IPS-20b (cell line): Measurements from ENCODE around the gene CTNNA2.

Experiments
- H3K27ac ChIP-seq: one replicate; pipeline ENCODE4 v1.5.1; 2013; ENCODE audit warnings: low read length
- H3K27me3 ChIP-seq: 2 replicates; pipeline ENCODE4 v1.6.1; 2013; ENCODE audit warnings: mild to moderate bottlenecking, low read length, inconsistent platforms; ENCODE audit not compliant: insufficient read depth
- H3K36me3 ChIP-seq: 2 replicates; pipeline ENCODE4 v1.6.1; 2013; ENCODE audit warnings: low read depth, mild to moderate bottlenecking, inconsistent platforms, low read length, moderate library complexity; ENCODE audit not compliant: insufficient read depth
- H3K4me1 ChIP-seq: 2 replicates; pipeline ENCODE4 v1.6.1; 2013; ENCODE audit warnings: mild to moderate bottlenecking, control low read depth, inconsistent platforms, low read length, moderate library complexity; ENCODE audit not compliant: insufficient read depth
- H3K4me3 ChIP-seq: 2 replicates; pipeline ENCODE4 v1.5.1; 2013; ENCODE audit warnings: mild to moderate bottlenecking, low read length, inconsistent platforms
- H3K9ac ChIP-seq: 2 replicates; pipeline ENCODE4 v1.6.1; 2013; ENCODE audit warnings: low read depth, mild to moderate bottlenecking, inconsistent platforms, low read length, moderate library complexity
- H3K9me3 ChIP-seq: 2 replicates; pipeline ENCODE4 v1.6.1; 2013; ENCODE audit warnings: mild to moderate bottlenecking, low read depth, low read length, inconsistent platforms; ENCODE audit not compliant: insufficient read depth

The CTNNA2 gene

DNA sequence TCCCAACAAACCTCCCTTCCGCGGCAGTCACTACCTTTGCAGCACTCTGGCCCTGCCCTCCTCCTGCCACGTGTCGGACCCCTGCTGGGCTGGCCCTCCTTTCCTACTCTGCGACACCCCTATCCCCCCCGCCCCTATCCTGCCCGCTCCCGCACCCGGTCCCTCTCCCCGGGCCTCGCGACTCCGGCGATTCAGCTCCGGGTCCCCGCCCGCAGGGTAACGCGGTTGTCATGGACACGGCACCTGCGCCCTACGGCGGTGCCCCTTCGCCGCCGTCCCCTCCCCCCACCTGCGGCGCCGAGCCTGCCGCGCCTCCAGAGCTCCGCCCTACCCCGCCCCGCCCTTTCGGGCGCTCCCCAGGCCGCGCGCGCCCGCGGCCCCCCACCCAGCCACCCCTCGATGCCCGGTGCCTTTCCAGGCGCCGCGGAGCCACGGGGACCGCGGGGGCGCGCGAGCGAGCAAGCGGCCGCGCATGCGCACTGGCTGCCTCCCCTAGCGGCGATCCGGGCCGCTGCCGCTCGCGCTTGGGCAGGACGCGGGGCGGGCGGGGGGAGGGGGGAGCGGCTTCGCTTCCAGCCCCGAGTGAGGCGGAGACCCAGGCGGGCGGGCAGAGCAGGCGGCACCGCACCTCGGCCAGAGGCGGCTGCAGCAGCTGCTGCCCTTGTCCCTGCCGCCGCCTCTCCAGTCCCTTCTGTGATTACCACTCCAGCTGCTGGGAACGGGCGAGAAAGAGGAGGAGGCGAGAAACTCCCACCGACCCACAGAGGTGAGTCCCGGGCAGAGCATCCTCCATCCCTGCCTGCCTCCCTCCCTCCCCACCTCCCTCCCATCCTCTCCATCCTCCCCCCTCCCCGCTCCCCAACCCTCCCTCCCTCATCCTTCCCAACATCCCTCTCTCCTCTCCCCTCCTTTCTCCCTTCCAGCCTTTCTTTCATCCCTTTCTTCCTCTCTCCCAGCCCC, at the start of gene CTNNA2:
CTNNA2 (plus strand) TSS at position 610 of the 960 bp plus-strand sequence.
- Histone ChIP-seq H3K9me3 (no peaks in the 10 kb centered on the region), H3K9ac (peak within 1 kb of the TSS; percentile 73; the same call in 1 of the 2 replicates), H3K4me1 (peaks cover 19% of the 10 kb centered on the region; the same call in 1 of the 2 replicates), H3K36me3 (no peaks in the 10 kb centered on the region), H3K4me3 (peak within 1 kb of the TSS; percentile 88), H3K27ac (peak within 1 kb of the TSS; percentile 36), H3K27me3 (peaks cover 27% of the 10 kb centered on the region)

DNA sequence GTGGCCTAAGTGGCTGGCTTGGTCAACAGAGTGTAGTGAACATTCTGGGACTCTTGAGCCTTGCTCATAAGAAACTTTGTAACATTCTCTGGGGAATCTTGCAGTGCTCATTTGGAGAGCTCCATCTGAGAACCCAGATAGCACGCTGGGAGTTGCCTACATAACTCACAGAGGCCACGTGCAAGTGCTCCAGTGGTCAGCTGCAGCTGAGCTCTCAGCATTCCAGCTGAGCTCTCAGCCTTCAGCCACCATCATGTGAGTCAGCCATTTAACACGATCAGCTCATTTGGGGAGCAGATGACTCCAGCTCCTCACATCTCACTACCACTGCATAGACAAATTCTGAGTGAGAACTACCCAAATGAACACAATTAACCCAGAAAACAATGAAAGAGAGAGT, 25.5 kb upstream of the CTNNA2 start:
- Histone ChIP-seq H3K27ac (no peak overlapping the region), H3K36me3 (no peaks in the 10 kb centered on the region), H3K27me3 (no peaks in the 10 kb centered on the region), H3K4me3 (no peak overlapping the region), H3K9me3 (no peaks in the 10 kb centered on the region), H3K4me1 (no peaks in the 10 kb centered on the region), H3K9ac (no peak overlapping the region)

DNA sequence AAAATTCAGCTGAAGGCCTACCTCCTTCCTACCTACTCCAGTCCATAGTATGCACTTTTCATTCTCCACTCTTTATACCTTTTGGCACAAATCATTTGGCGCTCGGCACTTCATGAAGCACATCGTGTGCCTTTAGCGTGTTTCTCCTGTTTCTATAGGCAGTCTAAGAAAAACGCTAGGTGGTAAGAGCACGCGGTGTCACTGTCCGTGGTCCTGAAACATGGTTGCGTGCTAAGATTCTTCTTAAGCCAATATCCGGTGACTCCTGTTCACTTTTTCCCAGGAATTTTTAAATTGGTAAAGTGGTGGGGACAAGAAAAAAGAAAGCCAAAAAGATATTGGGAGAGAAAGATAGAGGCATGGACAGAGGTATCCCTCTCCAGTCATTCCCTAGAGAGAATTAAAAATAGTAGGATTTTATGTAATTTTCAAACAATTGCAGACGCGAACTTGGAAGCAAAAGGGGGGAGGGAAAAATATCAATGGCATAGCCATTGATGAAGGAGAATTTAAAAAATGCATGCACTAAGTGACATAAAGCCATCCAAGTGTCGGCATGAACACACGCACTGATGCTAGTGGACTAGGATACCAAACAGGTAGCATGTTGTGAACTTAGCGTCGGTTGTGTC, 1.4 kb upstream of the CTNNA2 start:
- Histone ChIP-seq H3K4me3 (peak overlapping the region; percentile 67), H3K4me1 (peaks cover 19% of the 10 kb centered on the region; the same call in 1 of the 2 replicates), H3K27ac (no peak overlapping the region), H3K36me3 (no peaks in the 10 kb centered on the region), H3K9ac (no peak overlapping the region), H3K9me3 (no peaks in the 10 kb centered on the region), H3K27me3 (peaks cover 27% of the 10 kb centered on the region)

DNA sequence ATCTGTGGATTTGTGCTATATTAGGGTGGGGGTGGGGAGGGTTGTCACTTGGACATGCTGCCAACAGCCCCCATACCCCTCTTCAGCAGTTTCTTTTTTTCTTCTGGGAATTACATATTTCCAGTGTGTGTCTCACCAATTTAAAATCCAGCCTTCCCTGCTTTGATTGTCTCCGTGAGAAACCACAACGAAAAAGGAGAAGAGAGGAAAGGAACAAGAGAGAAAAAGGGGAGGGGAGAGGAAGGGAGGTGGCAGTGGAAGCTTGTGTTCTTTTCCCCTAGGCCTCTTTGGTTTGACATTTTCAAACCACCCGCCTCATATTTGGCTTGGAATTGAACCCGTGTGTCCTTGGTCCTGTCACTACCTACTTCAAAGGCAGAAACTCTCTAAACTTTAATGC, 860 bp downstream of the CTNNA2 start:
- Histone ChIP-seq H3K9me3 (no peaks in the 10 kb centered on the region), H3K36me3 (no peaks in the 10 kb centered on the region), H3K9ac (peak overlapping the region; percentile 73; the same call in 1 of the 2 replicates), H3K27ac (no peak overlapping the region), H3K4me3 (peak overlapping the region; percentile 88), H3K27me3 (peaks cover 27% of the 10 kb centered on the region), H3K4me1 (peaks cover 19% of the 10 kb centered on the region; the same call in 1 of the 2 replicates)

DNA sequence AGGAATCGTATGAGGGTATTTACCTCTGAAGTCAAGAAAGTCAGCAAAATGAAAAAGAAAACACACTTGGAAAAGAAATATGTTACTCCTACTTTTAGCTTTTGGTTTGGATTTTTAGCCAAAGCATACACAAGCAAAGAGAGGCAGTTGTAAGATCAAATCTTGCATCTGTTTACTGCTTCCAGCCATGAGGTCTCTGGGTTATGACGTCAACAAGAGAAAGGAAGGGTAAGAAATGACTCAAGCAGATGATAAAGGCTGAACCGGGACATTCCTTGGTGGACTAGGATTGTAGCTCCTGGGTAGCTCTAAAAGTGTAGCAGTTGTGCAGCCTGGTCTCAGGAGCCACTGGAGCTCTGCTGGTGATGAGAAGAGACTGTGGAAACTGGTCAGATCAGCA, 16.8 kb downstream of the CTNNA2 start:
- H3K36me3 ChIP-seq: no peaks in the 10 kb centered on the region
- no peaks in the 10 kb centered on the region for H3K27me3 ChIP-seq
- H3K4me3 ChIP-seq: no peak overlapping the region

DNA sequence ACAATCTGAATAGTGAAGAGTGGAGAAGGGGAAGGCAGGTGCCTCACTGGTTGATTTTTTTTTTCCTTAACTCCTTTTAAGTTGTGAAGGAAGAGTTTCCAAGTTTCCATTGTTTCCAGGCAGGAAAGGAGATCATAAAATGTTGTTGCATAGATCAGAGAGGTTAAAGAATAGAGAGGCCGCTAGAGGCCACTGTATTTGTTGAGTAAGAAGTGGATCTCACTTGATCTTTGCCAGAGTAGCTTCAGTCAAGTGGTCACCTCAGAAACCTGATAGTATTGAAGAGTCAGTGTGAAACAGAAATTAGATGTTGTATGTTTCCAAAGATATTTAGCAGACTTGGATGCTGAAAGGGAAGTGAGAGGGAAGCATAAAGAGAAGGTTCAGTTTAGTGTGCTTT, 17.6 kb downstream of the CTNNA2 start:
- H3K9ac ChIP-seq: no peak overlapping the region
- H3K4me1 ChIP-seq: no peaks in the 10 kb centered on the region
- H3K9me3 ChIP-seq: no peaks in the 10 kb centered on the region
- no peak overlapping the region for H3K27ac ChIP-seq
- no peaks in the 10 kb centered on the region for H3K27me3 ChIP-seq
- no peak overlapping the region for H3K4me3 ChIP-seq
- H3K36me3 ChIP-seq: no peaks in the 10 kb centered on the region

More for the DNA sequence above, 16.8 kb downstream of the CTNNA2 start:
- Histone ChIP-seq H3K4me1 (no peaks in the 10 kb centered on the region), H3K9ac (no peak overlapping the region), H3K9me3 (no peaks in the 10 kb centered on the region), H3K27ac (no peak overlapping the region)

DNA sequence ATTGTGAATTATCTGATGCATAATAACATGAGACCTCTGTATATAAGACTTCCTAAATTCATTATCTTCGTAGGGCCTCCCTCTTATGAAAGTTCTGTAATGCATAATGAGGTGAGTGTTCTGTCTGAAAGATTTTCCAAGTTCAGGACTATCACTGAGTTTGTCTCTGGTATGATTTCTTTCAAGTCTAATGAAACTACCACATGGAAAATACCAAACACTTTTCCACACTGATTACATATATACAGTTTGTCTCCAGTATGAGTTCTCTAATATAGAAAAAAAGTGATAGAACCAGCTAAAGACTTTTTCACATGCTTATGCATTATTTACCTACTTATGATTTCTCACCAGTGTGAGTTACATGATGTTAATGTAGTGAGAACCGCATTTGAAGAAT, 34.7 kb downstream of the CTNNA2 start:
- Histone ChIP-seq H3K27me3 (no peaks in the 10 kb centered on the region), H3K9ac (no peak overlapping the region), H3K27ac (no peak overlapping the region), H3K4me1 (no peaks in the 10 kb centered on the region), H3K9me3 (peaks cover 83% of the 10 kb centered on the region), H3K4me3 (no peak overlapping the region), H3K36me3 (peaks cover 33% of the 10 kb centered on the region)

DNA sequence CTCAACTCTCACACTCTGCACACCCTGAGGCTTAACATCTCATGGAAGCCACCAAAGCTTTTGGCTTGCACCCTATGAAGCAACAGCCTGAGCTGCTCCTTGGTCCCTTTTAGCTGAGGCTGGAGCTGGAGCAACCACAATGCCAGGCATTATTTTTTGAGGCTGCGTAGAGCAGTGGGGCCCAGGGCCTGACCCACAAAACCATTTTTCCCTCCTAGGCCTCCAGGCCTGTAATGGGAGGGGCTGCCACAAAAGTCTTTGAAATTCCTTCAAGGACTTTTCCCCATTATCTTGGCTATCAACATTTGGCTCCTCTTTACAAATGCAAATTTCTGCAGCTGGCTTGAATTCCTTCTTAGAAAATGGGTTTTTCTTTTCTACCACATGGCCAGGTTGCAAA, 39.8 kb downstream of the CTNNA2 start:
- H3K27me3 ChIP-seq: no peaks in the 10 kb centered on the region
- no peak overlapping the region for H3K9ac ChIP-seq
- H3K4me1 ChIP-seq: peaks cover 18% of the 10 kb centered on the region; the same call in 1 of the 2 replicates
- H3K4me3 ChIP-seq: no peak overlapping the region
- H3K36me3 ChIP-seq: peaks cover 27% of the 10 kb centered on the region
- peaks cover 64% of the 10 kb centered on the region for H3K9me3 ChIP-seq
- no peak overlapping the region for H3K27ac ChIP-seq

DNA sequence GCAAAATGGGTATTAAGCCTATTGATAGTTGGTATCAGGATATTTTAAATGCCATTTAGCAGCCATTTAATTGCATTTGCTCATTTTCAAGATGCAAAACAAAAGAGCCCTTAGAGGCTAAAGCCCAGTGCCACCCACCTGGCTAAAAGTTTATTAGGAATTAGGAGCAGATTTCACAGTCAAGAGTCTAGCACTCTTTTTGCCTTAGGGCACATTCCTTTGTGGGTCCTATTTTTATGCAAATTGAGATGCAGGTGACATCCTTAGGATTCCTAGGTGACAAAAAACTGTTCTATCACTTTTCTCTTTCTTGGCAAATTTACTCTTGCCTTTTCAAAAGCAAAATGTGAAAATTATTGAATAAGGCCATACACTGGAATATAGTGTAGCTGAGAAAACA, 42.0 kb downstream of the CTNNA2 start:
- no peak overlapping the region for H3K9ac ChIP-seq
- peaks cover 14% of the 10 kb centered on the region for H3K36me3 ChIP-seq
- no peak overlapping the region for H3K27ac ChIP-seq
- peaks cover 18% of the 10 kb centered on the region; the same call in 1 of the 2 replicates for H3K4me1 ChIP-seq
- H3K27me3 ChIP-seq: no peaks in the 10 kb centered on the region
- H3K4me3 ChIP-seq: no peak overlapping the region
- H3K9me3 ChIP-seq: peaks cover 42% of the 10 kb centered on the region

DNA sequence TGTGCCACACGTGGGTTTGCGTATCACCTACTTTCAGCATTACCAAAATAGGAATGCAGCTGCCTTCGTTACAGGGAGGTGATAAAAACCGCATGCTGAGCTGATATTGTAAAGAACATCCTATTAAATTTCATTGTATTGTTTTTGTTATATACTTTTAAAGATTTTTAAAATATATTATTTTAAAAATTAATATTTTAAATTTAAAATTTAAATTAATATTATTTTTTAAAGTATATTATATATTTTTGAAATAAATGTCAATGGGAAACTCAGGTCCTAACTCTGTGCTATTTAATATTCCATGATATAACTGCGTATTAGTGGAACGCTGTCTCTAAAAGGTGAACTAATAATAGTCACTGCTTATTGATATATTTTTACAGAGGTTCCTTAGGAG, 51.2 kb downstream of the CTNNA2 start:
- no peaks in the 10 kb centered on the region for H3K36me3 ChIP-seq
- H3K4me3 ChIP-seq: no peak overlapping the region
- H3K27me3 ChIP-seq: no peaks in the 10 kb centered on the region
- H3K4me1 ChIP-seq: no peaks in the 10 kb centered on the region
- H3K27ac ChIP-seq: no peak overlapping the region
- no peak overlapping the region for H3K9ac ChIP-seq
- no peaks in the 10 kb centered on the region for H3K9me3 ChIP-seq

DNA sequence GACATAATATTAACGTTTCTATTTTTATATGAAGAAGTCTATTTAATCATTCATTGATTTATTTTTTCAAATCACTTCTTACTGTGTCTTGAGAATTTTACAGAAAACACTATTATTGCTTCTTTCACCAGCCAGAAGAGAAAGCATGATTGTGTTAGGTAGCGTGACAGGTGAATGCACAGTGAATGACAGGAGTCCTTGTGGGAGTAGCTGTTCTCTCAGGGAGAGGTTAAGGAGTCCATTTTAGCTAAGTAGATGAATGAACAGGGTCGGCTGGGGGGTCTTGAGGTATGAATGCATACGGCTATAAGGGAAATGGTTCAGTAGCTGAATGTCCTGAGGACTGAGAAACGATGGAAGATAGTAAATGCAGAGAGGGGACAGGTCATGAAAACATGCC, 56.2 kb downstream of the CTNNA2 start:
- no peak overlapping the region for H3K4me3 ChIP-seq
- no peak overlapping the region for H3K27ac ChIP-seq
- H3K27me3 ChIP-seq: no peaks in the 10 kb centered on the region
- H3K9me3 ChIP-seq: no peaks in the 10 kb centered on the region
- H3K4me1 ChIP-seq: no peaks in the 10 kb centered on the region
- H3K36me3 ChIP-seq: no peaks in the 10 kb centered on the region
- no peak overlapping the region for H3K9ac ChIP-seq
